Activated T-cell treated with anti-CD3 and anti-CD28 coated beads, Interleukin-2, amount 50 U/mL, for 24 hours (primary cell): ENCODE data around the gene PIGL.
A peak's percentile ranks its signal among the peaks of the same experiment; 100 is the strongest.
"Not testable (repeated sequence)": the region's sequence is repeated elsewhere in the genome, so short reads cannot be mapped to it uniquely, and the experiment has no call there.

ENCODE experiments used
- DNase-seq: peaks from one replicate; pipeline ENCODE4 v3.0.0-alpha.2; 2020
- H3K27ac Mint-ChIP-seq: 2 replicates; pipeline ENCODE4 v1.8.0; 2020; ENCODE audit warnings: mild to moderate bottlenecking, mixed read lengths
- H3K27me3 Mint-ChIP-seq: 2 replicates; pipeline ENCODE4 v1.8.0; 2020; ENCODE audit warnings: mixed read lengths
- H3K36me3 Mint-ChIP-seq: 2 replicates; pipeline ENCODE4 v1.8.0; 2020; ENCODE audit warnings: low read depth, mixed read lengths
- H3K4me1 Mint-ChIP-seq: 2 replicates; pipeline ENCODE4 v1.8.0; 2020; ENCODE audit warnings: low read depth, mixed read lengths
- H3K4me3 Mint-ChIP-seq: 2 replicates; pipeline ENCODE4 v1.8.0; 2020; ENCODE audit warnings: mild to moderate bottlenecking, moderate library complexity, mixed read lengths
- H3K9me3 Mint-ChIP-seq: 2 replicates; pipeline ENCODE4 v1.8.0; 2020; ENCODE audit warnings: mixed read lengths

PIGL gene

GRCh38 chr17:16275024-16275423, 58.0 kb downstream of the PIGL start:
- H3K9me3 Mint-ChIP-seq: peaks cover 13% of the 10 kb centered on the region
- H3K4me1 Mint-ChIP-seq: peaks cover 12% of the 10 kb centered on the region
- peaks cover 58% of the 10 kb centered on the region for H3K36me3 Mint-ChIP-seq
- no peak overlapping the region for H3K4me3 Mint-ChIP-seq
- DNase-seq: no peak
- no peak overlapping the region for H3K27ac Mint-ChIP-seq
- H3K27me3 Mint-ChIP-seq: no peaks in the 10 kb centered on the region

GRCh38 chr17:16277163-16277562, 60.2 kb downstream of the PIGL start:
- Mint-ChIP-seq H3K9me3 (peaks cover 13% of the 10 kb centered on the region), H3K4me3 (no peak overlapping the region), H3K27me3 (no peaks in the 10 kb centered on the region), H3K4me1 (peaks cover 17% of the 10 kb centered on the region), H3K36me3 (peaks cover 61% of the 10 kb centered on the region), H3K27ac (no peak overlapping the region)
- DNase-seq: no peak

GRCh38 chr17:16281351-16281750, 64.3 kb downstream of the PIGL start:
- Mint-ChIP-seq H3K36me3 (peaks cover 60% of the 10 kb centered on the region), H3K4me3 (no peak overlapping the region), H3K9me3 (peaks cover 9% of the 10 kb centered on the region), H3K27ac (no peak overlapping the region), H3K4me1 (peaks cover 29% of the 10 kb centered on the region), H3K27me3 (no peaks in the 10 kb centered on the region)
- no peak for DNase-seq

- no peak overlapping the region for H3K27ac Mint-ChIP-seq
- H3K27me3 Mint-ChIP-seq: no peaks in the 10 kb centered on the region
- H3K9me3 Mint-ChIP-seq: peaks cover 5% of the 10 kb centered on the region
- no peak overlapping the region for H3K4me3 Mint-ChIP-seq
- H3K36me3 Mint-ChIP-seq: peaks cover 60% of the 10 kb centered on the region
- no peak for DNase-seq
- H3K4me1 Mint-ChIP-seq: peaks cover 41% of the 10 kb centered on the region
Observed at GRCh38 chr17:16282522-16282921, 65.5 kb downstream of the PIGL start.

- no peak overlapping the region for H3K27ac Mint-ChIP-seq
- H3K4me3 Mint-ChIP-seq: no peak overlapping the region
- peaks cover 49% of the 10 kb centered on the region for H3K36me3 Mint-ChIP-seq
- no peak for DNase-seq
- peaks cover 51% of the 10 kb centered on the region for H3K4me1 Mint-ChIP-seq
- H3K9me3 Mint-ChIP-seq: peaks cover 3% of the 10 kb centered on the region
- no peaks in the 10 kb centered on the region for H3K27me3 Mint-ChIP-seq
Observed at GRCh38 chr17:16283705-16284104, 66.7 kb downstream of the PIGL start.

- Mint-ChIP-seq H3K27me3 (no peaks in the 10 kb centered on the region), H3K36me3 (peaks cover 40% of the 10 kb centered on the region), H3K4me1 (peaks cover 61% of the 10 kb centered on the region), H3K27ac (peak overlapping the region; percentile 98), H3K9me3 (no peaks in the 10 kb centered on the region), H3K4me3 (peak overlapping the region; percentile 74)
- DNase-seq: no peak
Observed at GRCh38 chr17:16285646-16286008, 68.6 kb downstream of the PIGL start.

GRCh38 chr17:16286009-16286946, 69.3 kb downstream of the PIGL start:
- Mint-ChIP-seq H3K27ac (peak overlapping the region; percentile 98), H3K4me3 (peak overlapping the region; percentile 74), H3K36me3 (peaks cover 43% of the 10 kb centered on the region), H3K9me3 (no peaks in the 10 kb centered on the region), H3K27me3 (no peaks in the 10 kb centered on the region), H3K4me1 (peaks cover 60% of the 10 kb centered on the region)
- DNase-seq: peak; percentile 78

GRCh38 chr17:16286947-16287562, 70.0 kb downstream of the PIGL start:
- peaks cover 43% of the 10 kb centered on the region for H3K36me3 Mint-ChIP-seq
- peak overlapping the region; percentile 98 for H3K27ac Mint-ChIP-seq
- H3K4me3 Mint-ChIP-seq: peak overlapping the region; percentile 74
- H3K27me3 Mint-ChIP-seq: no peaks in the 10 kb centered on the region
- no peak for DNase-seq
- peaks cover 56% of the 10 kb centered on the region for H3K4me1 Mint-ChIP-seq
- H3K9me3 Mint-ChIP-seq: no peaks in the 10 kb centered on the region

- Mint-ChIP-seq H3K4me1 (peaks cover 54% of the 10 kb centered on the region), H3K4me3 (peak overlapping the region; percentile 74), H3K27ac (peak overlapping the region; percentile 98), H3K9me3 (no peaks in the 10 kb centered on the region), H3K27me3 (no peaks in the 10 kb centered on the region), H3K36me3 (peaks cover 47% of the 10 kb centered on the region)
- no peak for DNase-seq
Observed at GRCh38 chr17:16287563-16288027, 70.6 kb downstream of the PIGL start.

GRCh38 chr17:16288860-16289571, 72.0 kb downstream of the PIGL start:
- peak overlapping the region; percentile 82 for H3K27ac Mint-ChIP-seq
- no peak overlapping the region for H3K4me3 Mint-ChIP-seq

GRCh38 chr17:16293931-16294330, 76.9 kb downstream of the PIGL start:
- no peak overlapping the region for H3K4me3 Mint-ChIP-seq
- H3K4me1 Mint-ChIP-seq: peaks cover 34% of the 10 kb centered on the region
- DNase-seq: no peak
- no peaks in the 10 kb centered on the region for H3K9me3 Mint-ChIP-seq
- H3K27me3 Mint-ChIP-seq: no peaks in the 10 kb centered on the region
- H3K27ac Mint-ChIP-seq: no peak overlapping the region
- peaks cover 22% of the 10 kb centered on the region for H3K36me3 Mint-ChIP-seq

More at GRCh38 chr17:16288860-16289571, 72.0 kb downstream of the PIGL start:
- H3K27me3 Mint-ChIP-seq: no peaks in the 10 kb centered on the region
- peaks cover 55% of the 10 kb centered on the region for H3K4me1 Mint-ChIP-seq
- peaks cover 51% of the 10 kb centered on the region for H3K36me3 Mint-ChIP-seq
- no peak for DNase-seq
- H3K9me3 Mint-ChIP-seq: no peaks in the 10 kb centered on the region

- H3K27ac Mint-ChIP-seq: no peak overlapping the region
- peaks cover 28% of the 10 kb centered on the region for H3K4me1 Mint-ChIP-seq
- DNase-seq: no peak
Observed at GRCh38 chr17:16294560-16294959, 77.5 kb downstream of the PIGL start.

GRCh38 chr17:16296072-16296471, 79.1 kb downstream of the PIGL start:
- Mint-ChIP-seq H3K36me3 (peaks cover 30% of the 10 kb centered on the region), H3K4me1 (peaks cover 26% of the 10 kb centered on the region)
- not testable (repeated sequence) for H3K9me3 Mint-ChIP-seq, DNase-seq, H3K27ac Mint-ChIP-seq, H3K4me3 Mint-ChIP-seq, H3K27me3 Mint-ChIP-seq

More at GRCh38 chr17:16294560-16294959, 77.5 kb downstream of the PIGL start:
- Mint-ChIP-seq H3K4me3 (no peak overlapping the region), H3K9me3 (no peaks in the 10 kb centered on the region), H3K27me3 (no peaks in the 10 kb centered on the region), H3K36me3 (peaks cover 22% of the 10 kb centered on the region)

GRCh38 chr17:16297367-16298139, 80.5 kb downstream of the PIGL start:
- no peak overlapping the region for H3K4me3 Mint-ChIP-seq
- H3K4me1 Mint-ChIP-seq: peaks cover 24% of the 10 kb centered on the region
- H3K9me3 Mint-ChIP-seq: no peaks in the 10 kb centered on the region
- H3K27ac Mint-ChIP-seq: peak overlapping the region; percentile 41
- no peaks in the 10 kb centered on the region for H3K27me3 Mint-ChIP-seq
- H3K36me3 Mint-ChIP-seq: peaks cover 38% of the 10 kb centered on the region
- no peak for DNase-seq
